GM12891 (cell line): ENCODE data around the gene SLC4A8.

ENCODE experiments used
- DNase-seq: peaks from one replicate; pipeline ENCODE4 v3.0.0; 2011; ENCODE audit warnings: low spot score; ENCODE audit not compliant: insufficient read length
- FAIRE-seq: peaks from 2 replicates; lab custom pipeline; 2011; peaks lifted over from hg19 to GRCh38; lab: Jason Lieb, UNC
- PAX5 ChIP-seq: IDR thresholded peaks from 2 replicates; pipeline ENCODE4 v1.6.1; 2011; ENCODE audit warnings: low read length, moderate library complexity, mild to moderate bottlenecking; ENCODE audit not compliant: insufficient read depth, severe bottlenecking
- POLR2A ChIP-seq: IDR thresholded peaks from 2 replicates; pipeline ENCODE4 v1.6.1; 2011; ENCODE audit warnings: low read depth, low read length, control low read depth
- POLR2AphosphoS5 ChIP-seq: IDR thresholded peaks from 2 replicates; pipeline ENCODE4 v1.6.1; 2011; ENCODE audit warnings: low read depth, low read length, control low read depth
- POU2F2 ChIP-seq: IDR thresholded peaks from 2 replicates; pipeline ENCODE4 v1.6.1; 2011; ENCODE audit warnings: low read depth, mild to moderate bottlenecking, control low read depth, low read length, moderate library complexity
- SPI1 ChIP-seq: IDR thresholded peaks from 2 replicates; pipeline ENCODE4 v1.6.1; 2011; ENCODE audit warnings: low read depth, low read length, control low read depth
- TAF1 ChIP-seq: IDR thresholded peaks from 2 replicates; pipeline ENCODE4 v1.6.1; 2011; ENCODE audit warnings: low read depth, low read length, control low read depth

SLC4A8 gene

GRCh38 chr12:51546097-51546496, 121.5 kb downstream of the SLC4A8 start:
- FAIRE-seq (no peak), DNase-seq (no peak)
- TF ChIP-seq SPI1 (no peak), POLR2A (no peak), TAF1 (no peak), POLR2AphosphoS5 (no peak)

GRCh38 chr12:51547606-51548005, 123.0 kb downstream of the SLC4A8 start:
- no peak for DNase-seq
- TF ChIP-seq SPI1 (peak; percentile 76), POLR2A (no peak)
- peak; percentile 56 for FAIRE-seq

GRCh38 chr12:51548241-51548640, 123.6 kb downstream of the SLC4A8 start:
- FAIRE-seq (no peak), DNase-seq (no peak)
- TF ChIP-seq POLR2A = no peak
- TF ChIP-seq TAF1 = no peak
- TF ChIP-seq POLR2AphosphoS5 = no peak
- TF ChIP-seq PAX5 = no peak
- TF ChIP-seq POU2F2 = no peak
- no peak for TF ChIP-seq SPI1

DNA sequence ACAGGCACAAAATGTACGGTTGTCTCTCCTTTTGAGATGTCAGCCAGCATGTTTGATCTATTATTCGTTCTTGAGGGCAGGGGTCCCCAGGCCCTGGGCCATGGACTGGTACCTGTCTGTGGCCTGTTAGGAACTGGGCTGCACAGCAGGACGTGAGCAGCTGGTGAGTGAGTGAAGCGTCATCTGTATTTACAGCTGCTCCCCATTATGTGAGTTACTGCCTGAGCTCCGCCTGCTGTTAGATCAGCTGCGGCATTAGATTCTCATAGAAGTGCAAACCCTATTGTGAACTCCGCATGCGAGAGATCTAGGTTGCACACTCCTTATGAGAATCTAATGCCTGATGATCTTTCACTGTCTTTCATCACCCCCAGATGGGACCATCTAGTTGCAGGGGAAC, 125.0 kb downstream of the SLC4A8 start:
- DNase-seq (no peak), FAIRE-seq (no peak)
- no peak for TF ChIP-seq POU2F2
- TF ChIP-seq POLR2AphosphoS5 = no peak
- no peak for TF ChIP-seq SPI1
- TF ChIP-seq PAX5 = no peak
- no peak for TF ChIP-seq TAF1
- no peak for TF ChIP-seq POLR2A
